SJCRH30 (cell line): ENCODE data around the gene MGAT4A. TPM values are rescaled to one million over a fixed set of nuclear protein-coding genes. Genes with fewer than 3 reads are reported as not detected.

Experiments
- DNase-seq, 2 experiments: peaks; one replicate each; pipeline ENCODE4 v3.0.0-alpha.2; 2015 to 2020
- H3K27ac ChIP-seq: fragments of 250-450 bp; sonication (Bioruptor Pico); 2 replicates; pipeline ENCODE4 v1.5.1; 2020; ENCODE audit warnings: mild to moderate bottlenecking, moderate library complexity
- H3K27me3 ChIP-seq: fragments of 250-450 bp; sonication (Bioruptor Pico); 2 replicates; pipeline ENCODE4 v1.5.1; 2020; ENCODE audit warnings: mild to moderate bottlenecking, moderate library complexity
- H3K36me3 ChIP-seq: fragments of 250-450 bp; sonication (Bioruptor Pico); 2 replicates; pipeline ENCODE4 v1.5.1; 2020; ENCODE audit warnings: mild to moderate bottlenecking, moderate library complexity
- H3K4me1 ChIP-seq: fragments of 250-450 bp; sonication (Bioruptor Pico); 2 replicates; pipeline ENCODE4 v1.5.1; 2020; ENCODE audit warnings: mild to moderate bottlenecking, moderate library complexity
- H3K4me3 ChIP-seq: fragments of 250-450 bp; sonication (Bioruptor Pico); 2 replicates; pipeline ENCODE4 v1.5.1; 2020; ENCODE audit warnings: mild to moderate bottlenecking, moderate library complexity
- H3K9me3 ChIP-seq: fragments of 250-450 bp; sonication (Bioruptor Pico); replicated peaks from 2 replicates; pipeline ENCODE4 v1.5.1; 2020; ENCODE audit warnings: mild to moderate bottlenecking, moderate library complexity
- total RNA-seq: library from RNA; depleted of rRNA; stranded (reverse); fragments of >200 nt; shearing (Covaris generic); gene quantifications from 2 replicates; pipeline ENCODE4 v1.2.3, GENCODE V29; 2014

Gene MGAT4A
- total RNA-seq, 1 experiment from 2014 or later = 0.08 TPM

- H3K4me3 ChIP-seq = no peak overlapping the region
- no peaks in the 10 kb centered on the region for H3K36me3 ChIP-seq
- no peaks in the 10 kb centered on the region for H3K9me3 ChIP-seq
- H3K27ac ChIP-seq = no peak overlapping the region
- DNase-seq = no peak
- H3K4me1 ChIP-seq = no peaks in the 10 kb centered on the region
- peaks cover 4% of the 10 kb centered on the region; the same call in 1 of the 2 replicates for H3K27me3 ChIP-seq
Observed at GRCh38 chr2:98654699-98655495, 76.0 kb downstream of the MGAT4A start.

GRCh38 chr2:98650998-98651397 is 79.9 kb downstream of the MGAT4A start:
- DNase-seq = no peak
- H3K36me3 ChIP-seq = no peaks in the 10 kb centered on the region
- no peaks in the 10 kb centered on the region for H3K9me3 ChIP-seq
- H3K4me1 ChIP-seq = no peaks in the 10 kb centered on the region
- no peak overlapping the region for H3K27ac ChIP-seq
- peaks cover 4% of the 10 kb centered on the region; the same call in 1 of the 2 replicates for H3K27me3 ChIP-seq
- H3K4me3 ChIP-seq = no peak overlapping the region

GRCh38 chr2:98649992-98650375 is 80.9 kb downstream of the MGAT4A start:
- H3K4me1 ChIP-seq = no peaks in the 10 kb centered on the region

GRCh38 chr2:98649135-98649991 is 81.6 kb downstream of the MGAT4A start:
- peak; percentile 64 to 87 for DNase-seq
- Histone ChIP-seq H3K36me3 (no peaks in the 10 kb centered on the region; the same call in 1 of the 2 replicates), H3K27me3 (peaks cover 9% of the 10 kb centered on the region; the same call in 1 of the 2 replicates), H3K4me3 (no peak overlapping the region), H3K27ac (no peak overlapping the region), H3K4me1 (no peaks in the 10 kb centered on the region), H3K9me3 (no peaks in the 10 kb centered on the region)

More at GRCh38 chr2:98649992-98650375, 80.9 kb downstream of the MGAT4A start:
- Histone ChIP-seq H3K4me3 (no peak overlapping the region), H3K27me3 (peaks cover 9% of the 10 kb centered on the region; the same call in 1 of the 2 replicates), H3K27ac (no peak overlapping the region), H3K9me3 (no peaks in the 10 kb centered on the region), H3K36me3 (no peaks in the 10 kb centered on the region; the same call in 1 of the 2 replicates)
- DNase-seq = no peak

GRCh38 chr2:98648451-98648850 is 82.5 kb downstream of the MGAT4A start:
- Histone ChIP-seq H3K27me3 (0 out of 2 replicates have a peak, but pooled peaks cover 5% of the 10 kb centered on the region), H3K4me1 (no peaks in the 10 kb centered on the region; the same call in 1 of the 2 replicates), H3K4me3 (no peak overlapping the region), H3K36me3 (no peaks in the 10 kb centered on the region; the same call in 1 of the 2 replicates), H3K9me3 (no peaks in the 10 kb centered on the region), H3K27ac (no peak overlapping the region)
- DNase-seq = no peak

GRCh38 chr2:98647636-98648035 is 83.3 kb downstream of the MGAT4A start:
- Histone ChIP-seq H3K27me3 (0 out of 2 replicates have a peak, but pooled peaks cover 5% of the 10 kb centered on the region), H3K9me3 (no peaks in the 10 kb centered on the region), H3K27ac (no peak overlapping the region), H3K36me3 (no peaks in the 10 kb centered on the region; the same call in 1 of the 2 replicates), H3K4me3 (no peak overlapping the region), H3K4me1 (no peaks in the 10 kb centered on the region; the same call in 1 of the 2 replicates)
- DNase-seq = no peak

- DNase-seq = no peak
- no peaks in the 10 kb centered on the region; the same call in 1 of the 2 replicates for H3K4me1 ChIP-seq
- H3K9me3 ChIP-seq = no peaks in the 10 kb centered on the region
- no peak overlapping the region for H3K27ac ChIP-seq
- no peaks in the 10 kb centered on the region; the same call in 1 of the 2 replicates for H3K36me3 ChIP-seq
- H3K27me3 ChIP-seq = 0 out of 2 replicates have a peak, but pooled peaks cover 5% of the 10 kb centered on the region
- H3K4me3 ChIP-seq = no peak overlapping the region
Observed at GRCh38 chr2:98643496-98644100, 87.3 kb downstream of the MGAT4A start.

- Histone ChIP-seq H3K27me3 (no peaks in the 10 kb centered on the region), H3K4me1 (peaks cover 3% of the 10 kb centered on the region), H3K4me3 (no peak overlapping the region), H3K27ac (no peak overlapping the region), H3K9me3 (no peaks in the 10 kb centered on the region), H3K36me3 (no peaks in the 10 kb centered on the region)
- DNase-seq = no peak
Observed at GRCh38 chr2:98637401-98638147, 93.4 kb downstream of the MGAT4A start.

- H3K4me1 ChIP-seq = peaks cover 3% of the 10 kb centered on the region
- no peaks in the 10 kb centered on the region for H3K27me3 ChIP-seq
- H3K9me3 ChIP-seq = no peaks in the 10 kb centered on the region
- no peaks in the 10 kb centered on the region for H3K36me3 ChIP-seq
- peak overlapping the region; percentile 38 for H3K4me3 ChIP-seq
- H3K27ac ChIP-seq = peak overlapping the region; percentile 13
- DNase-seq = peak; percentile 81 to 90
Observed at GRCh38 chr2:98634406-98635092, 96.4 kb downstream of the MGAT4A start.

GRCh38 chr2:98632351-98632750 is 98.6 kb downstream of the MGAT4A start:
- no peak overlapping the region for H3K27ac ChIP-seq
- H3K4me1 ChIP-seq = peaks cover 3% of the 10 kb centered on the region
- no peaks in the 10 kb centered on the region for H3K36me3 ChIP-seq
- no peaks in the 10 kb centered on the region for H3K9me3 ChIP-seq
- DNase-seq = no peak
- H3K4me3 ChIP-seq = no peak overlapping the region
- H3K27me3 ChIP-seq = no peaks in the 10 kb centered on the region

- Histone ChIP-seq H3K4me3 (no peak overlapping the region), H3K4me1 (no peaks in the 10 kb centered on the region), H3K9me3 (no peaks in the 10 kb centered on the region), H3K27ac (no peak overlapping the region), H3K27me3 (no peaks in the 10 kb centered on the region), H3K36me3 (peaks cover 2% of the 10 kb centered on the region; the same call in 1 of the 2 replicates)
- DNase-seq = no peak
Observed at GRCh38 chr2:98623657-98624056, 107.3 kb downstream of the MGAT4A start.

- Histone ChIP-seq H3K36me3 (peaks cover 48% of the 10 kb centered on the region), H3K9me3 (no peaks in the 10 kb centered on the region), H3K4me1 (no peaks in the 10 kb centered on the region), H3K4me3 (no peak overlapping the region), H3K27me3 (no peaks in the 10 kb centered on the region), H3K27ac (no peak overlapping the region)
- DNase-seq = no peak
Observed at GRCh38 chr2:98617149-98617548, 113.8 kb downstream of the MGAT4A start.

GRCh38 chr2:98615481-98615880 is 115.5 kb downstream of the MGAT4A start:
- Histone ChIP-seq H3K27me3 (no peaks in the 10 kb centered on the region), H3K27ac (no peak overlapping the region), H3K4me3 (no peak overlapping the region), H3K4me1 (no peaks in the 10 kb centered on the region), H3K36me3 (peaks cover 60% of the 10 kb centered on the region), H3K9me3 (no peaks in the 10 kb centered on the region)
- no peak for DNase-seq
